ENCODE results near the gene GMEB2. TPM values are rescaled to one million over a fixed set of nuclear protein-coding genes. Genes with fewer than 3 reads are reported as not detected.

GMEB2 gene
- polyA plus RNA-seq, 1 experiment: 7.4 TPM

DNA sequence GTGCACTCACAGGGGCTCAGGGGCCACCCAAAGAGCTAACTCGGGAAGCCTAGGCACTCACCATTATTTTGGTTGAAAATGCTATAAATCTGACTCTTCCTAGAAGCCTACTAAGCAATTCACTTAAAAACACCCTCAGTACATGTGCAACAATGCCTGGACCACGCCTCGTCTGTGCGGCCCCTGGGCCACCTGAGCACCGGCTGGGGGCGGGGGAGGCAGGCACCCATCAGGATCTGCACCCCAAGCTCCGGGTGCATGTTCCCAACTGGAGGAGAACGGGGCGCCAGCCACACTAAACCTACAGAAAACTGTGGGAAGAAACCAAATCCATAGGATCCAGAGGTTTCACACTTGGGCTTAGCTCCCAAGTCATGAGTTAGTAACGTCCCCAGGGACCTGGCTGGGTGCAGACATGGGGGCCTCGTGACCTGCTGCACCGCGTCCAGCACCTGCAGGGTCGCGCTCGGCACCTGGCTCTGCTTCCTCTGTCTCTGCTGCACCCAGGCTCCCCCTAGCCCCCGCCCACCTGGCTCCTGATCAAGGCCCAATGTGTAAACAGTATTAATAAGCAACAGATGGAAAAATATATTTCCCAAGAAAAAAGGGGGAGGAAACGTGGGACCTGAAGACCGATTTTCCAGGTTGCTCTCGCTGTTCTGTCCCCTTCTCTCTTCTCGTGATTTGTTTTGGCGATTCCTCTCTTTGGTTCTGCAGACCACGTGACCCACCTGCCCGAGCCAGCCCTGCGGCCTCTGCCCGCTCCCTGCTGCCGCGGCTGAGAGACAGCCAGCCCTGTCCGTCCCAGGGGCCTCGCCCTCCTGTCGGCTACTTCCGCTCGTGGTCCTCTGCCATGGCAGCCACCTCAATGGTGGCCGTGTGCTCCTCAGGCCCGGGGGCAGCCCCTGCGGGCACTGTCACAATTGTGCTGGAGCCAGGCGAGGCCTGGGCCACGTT is 37.4 kb downstream of the GMEB2 start:
- no peak for DNase-seq (ENCODE audit: low read depth)
- peaks cover 21% of the 10 kb centered on the region for H3K36me3 ChIP-seq (ENCODE audit: control insufficient read depth, insufficient read depth, low read length)
- H3K27me3 ChIP-seq (ENCODE audit: control insufficient read depth, insufficient read depth, low read length): no peaks in the 10 kb centered on the region
- H3K4me3 ChIP-seq (ENCODE audit: low read depth, low read length): no peak overlapping the region
- TF ChIP-seq, protein P1, sequence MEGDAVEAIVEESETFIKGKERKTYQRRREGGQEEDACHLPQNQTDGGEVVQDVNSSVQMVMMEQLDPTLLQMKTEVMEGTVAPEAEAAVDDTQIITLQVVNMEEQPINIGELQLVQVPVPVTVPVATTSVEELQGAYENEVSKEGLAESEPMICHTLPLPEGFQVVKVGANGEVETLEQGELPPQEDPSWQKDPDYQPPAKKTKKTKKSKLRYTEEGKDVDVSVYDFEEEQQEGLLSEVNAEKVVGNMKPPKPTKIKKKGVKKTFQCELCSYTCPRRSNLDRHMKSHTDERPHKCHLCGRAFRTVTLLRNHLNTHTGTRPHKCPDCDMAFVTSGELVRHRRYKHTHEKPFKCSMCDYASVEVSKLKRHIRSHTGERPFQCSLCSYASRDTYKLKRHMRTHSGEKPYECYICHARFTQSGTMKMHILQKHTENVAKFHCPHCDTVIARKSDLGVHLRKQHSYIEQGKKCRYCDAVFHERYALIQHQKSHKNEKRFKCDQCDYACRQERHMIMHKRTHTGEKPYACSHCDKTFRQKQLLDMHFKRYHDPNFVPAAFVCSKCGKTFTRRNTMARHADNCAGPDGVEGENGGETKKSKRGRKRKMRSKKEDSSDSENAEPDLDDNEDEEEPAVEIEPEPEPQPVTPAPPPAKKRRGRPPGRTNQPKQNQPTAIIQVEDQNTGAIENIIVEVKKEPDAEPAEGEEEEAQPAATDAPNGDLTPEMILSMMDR (IDR thresholded peaks at IDR 0.05; ENCODE audit: insufficient read depth, low read depth, low read length): no peak
- POLR2A ChIA-PET: no interaction called here
- CTCF ChIA-PET: interaction anchor here (1.0 kb wide), 1 partner anchor 37 kb away, joined by 3 read pairs; no protein-coding TSS in a partner anchor

DNA sequence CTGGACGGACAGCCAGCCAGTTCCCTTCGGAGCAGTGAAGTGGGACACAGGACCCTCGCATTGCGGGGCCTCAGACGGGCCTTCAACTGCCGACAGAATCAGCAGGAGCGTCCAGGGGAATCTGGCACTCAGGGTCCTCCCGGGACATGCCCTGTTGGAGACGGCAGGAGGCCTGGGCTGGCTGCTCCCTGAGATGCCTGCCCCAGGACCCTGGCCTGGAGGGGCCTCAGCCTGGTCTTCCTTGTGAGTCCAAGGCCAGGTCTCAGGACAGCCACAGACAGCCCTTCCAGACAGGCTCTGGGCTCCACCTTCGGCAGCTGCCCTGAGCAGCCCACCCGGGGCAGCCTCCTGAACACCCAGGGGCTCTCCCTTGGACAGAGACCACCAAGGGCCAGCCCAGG is 38.3 kb downstream of the GMEB2 start:
- no peaks in the 10 kb centered on the region for H3K27me3 ChIP-seq (ENCODE audit: control insufficient read depth, insufficient read depth, low read length)
- H3K36me3 ChIP-seq (ENCODE audit: control insufficient read depth, insufficient read depth, low read length): peaks cover 21% of the 10 kb centered on the region
- ChIA-PET POLR2A (no interaction called here), CTCF (interaction anchor here (1.0 to 1.1 kb wide), 2 partner anchors 9 to 36 kb away, joined by 3 read pairs; no protein-coding TSS in a partner anchor)
- H3K4me3 ChIP-seq (ENCODE audit: low read depth, low read length): no peak overlapping the region
- TF ChIP-seq, protein P1 (IDR thresholded peaks at IDR 0.05; ENCODE audit: insufficient read depth, low read depth, low read length): no peak
- DNase-seq (ENCODE audit: low read depth): no peak

DNA sequence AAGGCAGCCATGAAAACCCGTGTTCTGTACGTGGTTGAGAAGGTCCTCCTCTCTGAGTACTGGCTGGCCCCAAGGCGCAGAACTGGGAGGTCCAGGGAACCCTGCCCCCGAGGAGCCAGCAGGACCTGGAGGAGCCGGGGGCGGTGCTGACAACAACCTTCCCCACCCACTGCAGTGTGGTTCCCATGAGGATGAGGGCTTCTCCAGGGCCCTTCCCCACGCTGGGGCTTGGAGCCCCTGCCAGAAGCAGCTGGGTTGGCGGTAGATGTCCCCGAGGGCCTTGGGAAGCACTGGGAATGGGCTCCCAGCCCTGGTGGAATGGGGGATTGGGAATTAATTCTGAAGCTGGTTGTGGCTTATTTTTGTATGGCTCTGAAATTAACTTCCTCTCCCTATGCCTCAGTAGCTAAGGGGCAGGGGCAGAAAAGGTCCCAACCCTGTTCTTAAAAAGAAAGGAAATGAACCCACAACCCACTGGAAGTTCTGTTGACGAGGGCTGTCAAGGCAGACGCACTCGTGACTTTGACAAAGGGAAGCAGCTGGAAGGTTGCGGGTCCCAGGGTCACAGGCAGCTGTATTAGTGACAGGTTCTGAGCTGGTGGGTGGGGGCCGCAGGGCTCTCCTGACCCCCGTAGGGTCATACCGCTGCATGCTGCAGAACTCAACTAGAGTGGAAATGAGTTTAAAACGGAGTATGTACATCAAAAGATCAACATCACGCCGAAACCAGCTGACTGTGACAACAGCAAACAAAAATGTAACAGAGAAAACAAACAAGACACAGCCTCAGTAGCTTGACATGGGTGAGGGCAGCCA is 38.9 kb downstream of the GMEB2 start:
- POLR2A ChIA-PET: no interaction called here
- CTCF ChIA-PET: interaction anchor here (1.1 kb wide), 1 partner anchor 8 kb away, joined by 3 read pairs; no protein-coding TSS in a partner anchor
- H3K36me3 ChIP-seq (ENCODE audit: control insufficient read depth, insufficient read depth, low read length): peaks cover 21% of the 10 kb centered on the region
- H3K4me3 ChIP-seq (ENCODE audit: low read depth, low read length): no peak overlapping the region
- no peaks in the 10 kb centered on the region for H3K27me3 ChIP-seq (ENCODE audit: control insufficient read depth, insufficient read depth, low read length)
- DNase-seq (ENCODE audit: low read depth): no peak
- TF ChIP-seq, protein P1 (IDR thresholded peaks at IDR 0.05; ENCODE audit: insufficient read depth, low read depth, low read length): no peak

DNA sequence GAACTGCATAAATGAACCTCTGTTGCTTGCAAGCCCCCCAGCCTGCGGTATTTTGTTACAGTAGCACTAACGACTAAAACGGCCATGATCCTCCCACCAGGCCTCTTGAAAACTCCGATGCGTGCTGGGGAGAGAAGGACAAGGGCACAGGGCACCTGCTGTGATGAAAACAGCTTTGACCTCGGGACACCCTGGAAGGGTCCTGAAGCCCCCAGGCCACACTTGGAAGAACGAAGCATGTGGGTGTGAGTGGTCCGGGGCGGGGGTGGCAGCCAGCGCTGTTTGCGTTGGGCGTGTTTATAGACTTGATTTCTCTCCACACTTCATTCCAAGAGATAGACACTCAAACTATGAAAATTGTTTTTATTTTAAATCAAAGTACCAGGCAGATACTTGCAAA is 39.6 kb downstream of the GMEB2 start:
- TF ChIP-seq, protein P1 (IDR thresholded peaks at IDR 0.05; ENCODE audit: insufficient read depth, low read depth, low read length): no peak
- ChIA-PET CTCF (no interaction called here), POLR2A (no interaction called here)
- no peak for DNase-seq (ENCODE audit: low read depth)
- H3K36me3 ChIP-seq (ENCODE audit: control insufficient read depth, insufficient read depth, low read length): peaks cover 15% of the 10 kb centered on the region
- no peak overlapping the region for H3K4me3 ChIP-seq (ENCODE audit: low read depth, low read length)
- H3K27me3 ChIP-seq (ENCODE audit: control insufficient read depth, insufficient read depth, low read length): no peaks in the 10 kb centered on the region

DNA sequence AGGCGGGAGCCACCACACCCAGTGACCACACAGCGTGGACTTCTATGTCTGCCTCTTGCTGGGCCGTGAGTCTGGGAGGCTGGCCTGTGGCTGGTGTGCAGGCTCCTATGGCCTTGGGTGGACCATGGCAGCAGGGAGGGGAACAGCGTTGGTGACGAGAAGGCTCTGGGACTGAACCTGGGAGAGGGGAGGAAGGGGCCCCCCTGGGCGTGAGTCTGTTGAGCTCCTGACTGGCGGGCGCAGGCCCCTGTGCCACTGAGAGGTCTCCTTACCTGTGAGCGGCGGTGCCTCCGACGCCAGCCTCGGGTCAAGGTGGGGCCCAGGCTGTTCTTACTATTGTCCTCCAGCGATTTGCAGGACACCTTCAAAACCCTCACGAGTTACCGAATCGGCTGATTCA is 40.1 kb downstream of the GMEB2 start:
- POLR2A ChIA-PET: no interaction called here
- no peak for DNase-seq (ENCODE audit: low read depth)
- no peaks in the 10 kb centered on the region for H3K27me3 ChIP-seq (ENCODE audit: control insufficient read depth, insufficient read depth, low read length)
- peaks cover 12% of the 10 kb centered on the region for H3K36me3 ChIP-seq (ENCODE audit: control insufficient read depth, insufficient read depth, low read length)
- TF ChIP-seq, protein P1 (IDR thresholded peaks at IDR 0.05; ENCODE audit: insufficient read depth, low read depth, low read length): no peak
- no peak overlapping the region for H3K4me3 ChIP-seq (ENCODE audit: low read depth, low read length)
- CTCF ChIA-PET: no interaction called here

Measured in BJ (cell line).